Superior temporal gyrus (tissue), 1 donor: ENCODE results near the gene FTH1.
"Not testable (repeated sequence)": the region's sequence is repeated elsewhere in the genome, so short reads cannot be mapped to it uniquely, and the experiment has no call there.

ENCODE experiments used
- DNase-seq: peaks from one replicate; pipeline ENCODE4 v3.0.0-alpha.2; 2016; ENCODE audit errors: extremely low spot score

Gene FTH1

DNA sequence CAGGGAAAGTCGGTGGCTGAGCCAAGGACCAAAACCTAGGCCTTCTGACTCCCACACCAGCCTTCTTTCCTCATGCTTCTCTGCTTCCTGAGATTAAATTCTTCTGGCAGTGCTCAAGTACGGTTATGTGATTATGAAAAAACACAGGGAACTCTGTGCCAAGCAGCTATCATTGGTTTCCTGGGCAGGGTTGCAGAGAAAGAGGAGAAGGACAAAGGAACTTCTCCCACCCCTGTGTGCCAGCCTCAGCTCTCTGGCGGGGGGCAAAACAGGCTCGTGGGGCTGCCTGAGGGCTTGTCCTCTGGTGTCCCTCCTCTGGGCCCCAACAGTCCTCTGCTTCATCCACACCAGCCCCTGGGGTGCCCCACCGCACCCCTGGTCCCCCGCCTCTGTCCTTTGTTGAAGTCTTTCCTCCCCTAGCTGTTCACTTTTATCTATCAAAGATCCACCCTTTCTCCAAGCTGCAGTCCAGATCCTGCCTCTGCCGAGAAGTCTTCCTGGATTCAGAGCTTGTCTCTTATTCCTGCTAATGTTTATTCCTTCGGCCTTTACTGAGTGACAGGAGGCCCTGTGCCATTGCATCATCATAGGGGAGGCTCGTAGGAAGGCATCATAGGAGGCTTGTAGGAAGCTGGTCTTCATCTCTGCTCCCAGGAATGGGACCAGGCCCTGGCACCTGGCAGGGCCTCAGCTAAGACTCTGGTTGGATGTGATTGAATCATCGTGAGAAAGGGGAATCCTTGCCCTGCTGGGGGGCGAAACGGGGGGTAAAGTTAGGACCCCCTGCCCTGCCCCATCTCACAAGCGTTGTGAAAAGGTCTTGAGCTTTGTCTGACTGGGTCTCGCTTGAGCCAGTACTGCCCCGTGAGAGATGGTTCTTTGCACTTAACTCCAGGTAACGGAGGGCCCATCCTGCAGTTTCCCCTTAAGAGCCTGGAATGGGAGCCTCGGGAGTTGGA is 11.5 kb upstream of the FTH1 start:
- no peak for DNase-seq

DNA sequence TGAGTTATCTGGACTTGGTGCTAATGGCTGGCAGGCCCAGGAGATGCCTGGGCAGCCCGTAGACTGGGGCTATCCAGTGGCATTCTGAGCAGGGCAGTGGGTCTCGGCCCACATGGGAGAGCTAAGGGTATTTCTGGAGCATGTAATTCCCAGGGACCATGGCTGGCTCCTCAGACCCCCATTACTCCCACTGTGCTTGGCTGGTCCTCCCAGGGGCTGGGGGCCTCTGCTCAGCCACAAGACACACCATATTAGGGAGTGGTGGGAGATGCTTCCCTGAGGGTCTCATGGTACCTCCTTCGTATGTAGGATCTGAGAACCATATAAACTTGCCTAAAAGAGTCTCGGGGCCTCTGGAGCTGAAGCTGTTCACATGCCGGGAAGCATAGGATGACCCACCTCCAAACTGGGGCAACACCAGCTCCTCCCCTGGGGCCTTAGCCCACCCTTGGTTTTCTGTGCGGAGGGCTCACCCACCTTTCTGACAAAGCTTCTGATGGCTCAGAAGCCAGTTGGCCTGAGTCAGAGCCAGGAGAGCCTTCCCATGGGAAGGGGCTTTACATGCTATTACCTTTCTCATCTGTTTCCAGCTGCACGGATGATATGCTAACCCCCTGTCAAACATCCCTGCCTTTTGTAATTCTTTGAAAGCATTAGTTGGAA is 9.5 kb upstream of the FTH1 start:
- DNase-seq = no peak

DNA sequence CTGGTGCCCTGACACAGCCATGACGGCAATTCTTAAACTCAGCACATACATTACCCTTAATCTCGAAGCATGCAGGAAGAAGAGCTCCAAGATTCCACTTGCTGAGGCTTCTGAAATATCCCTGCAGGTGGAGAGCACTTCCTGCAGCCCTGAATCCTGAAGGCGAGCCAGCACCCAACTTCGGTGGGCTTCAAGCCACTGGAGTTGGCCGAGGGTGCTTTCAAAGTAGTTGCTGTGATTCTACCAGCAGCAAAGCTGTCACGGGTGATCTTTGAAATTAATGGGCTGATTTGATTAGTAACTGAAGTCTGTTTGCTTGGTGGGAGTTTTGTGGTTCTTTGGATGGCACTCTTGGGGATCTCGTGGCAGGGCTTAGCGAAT is 9.0 kb upstream of the FTH1 start:
- DNase-seq = no peak

DNA sequence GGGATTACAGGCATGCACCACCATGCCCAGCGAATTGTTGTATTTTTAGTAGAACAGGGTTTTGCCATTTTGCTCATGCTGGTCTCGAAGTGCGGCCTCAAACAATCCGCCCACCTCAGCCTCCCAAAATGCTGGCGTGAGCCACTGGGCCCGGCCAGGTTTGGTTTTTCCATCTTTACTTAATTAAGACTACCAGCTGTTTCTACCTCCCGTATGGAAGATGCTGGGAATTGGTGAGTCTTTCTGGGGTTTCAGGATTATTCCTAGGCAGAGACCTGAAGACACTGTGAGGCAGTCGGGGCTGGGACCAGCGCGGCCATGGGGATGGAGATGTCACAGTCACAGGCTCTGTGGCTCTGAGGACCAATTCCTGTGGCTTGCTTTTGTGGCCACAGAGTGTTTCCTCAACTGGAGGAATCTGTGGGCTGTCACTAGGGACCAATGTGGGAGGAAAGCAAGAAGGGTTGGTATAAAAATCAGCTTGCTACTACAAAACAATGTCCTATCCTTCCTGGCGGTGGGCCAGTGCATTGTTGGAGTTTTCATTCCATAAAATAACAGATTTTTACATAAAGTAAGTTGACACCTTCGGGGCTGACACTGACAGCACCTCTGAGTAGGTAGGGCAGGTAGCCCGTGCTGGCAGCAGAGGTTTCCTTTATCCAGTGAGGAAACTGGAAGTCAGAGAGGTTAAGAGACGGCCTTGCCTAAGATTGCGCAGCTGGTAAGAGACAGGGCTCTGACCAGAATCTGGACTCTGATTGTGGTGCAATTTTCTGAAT is 8.4 kb upstream of the FTH1 start:
- DNase-seq = peak; percentile 13

DNA sequence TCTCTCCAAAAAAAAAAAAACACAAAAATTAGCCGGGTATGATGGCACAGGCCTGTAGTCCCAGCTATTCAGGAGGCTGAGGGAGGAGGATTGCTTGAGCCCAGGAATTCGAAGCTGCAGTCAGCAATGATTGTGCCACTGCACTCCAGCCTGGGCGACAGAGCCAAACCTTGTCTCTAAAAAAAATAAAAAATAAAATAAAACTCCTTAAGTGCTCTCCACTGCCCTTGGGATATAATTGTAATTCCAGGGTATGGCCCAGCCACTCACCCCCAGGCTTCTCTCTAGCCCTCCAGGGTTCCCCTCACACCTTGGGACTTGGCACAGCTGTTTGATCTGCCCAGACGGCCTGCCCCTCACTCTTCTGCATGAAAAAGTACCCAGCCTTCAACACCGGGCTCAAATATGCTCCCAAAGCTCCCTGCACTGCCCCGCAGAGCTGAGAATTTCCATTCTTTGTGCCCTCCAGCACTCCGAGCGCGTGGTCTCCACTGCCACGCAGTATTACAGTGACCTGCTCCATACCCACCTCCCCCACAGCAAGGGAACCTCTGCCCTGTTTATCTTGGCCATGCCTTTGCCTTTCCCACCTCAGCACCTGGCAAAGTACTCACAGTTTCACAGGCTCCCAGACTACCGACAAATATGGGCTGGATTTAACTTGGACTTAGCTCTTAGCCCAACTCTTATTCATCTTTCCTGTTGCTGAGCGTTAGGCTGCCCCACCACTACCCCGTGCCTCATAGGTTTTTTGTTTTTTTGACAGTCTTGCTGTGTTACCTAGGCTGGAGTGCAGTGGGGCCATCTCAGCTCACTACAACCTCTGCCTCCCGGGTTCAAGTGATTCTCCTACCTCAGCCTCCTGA is 7.6 kb upstream of the FTH1 start:
- DNase-seq = no peak

DNA sequence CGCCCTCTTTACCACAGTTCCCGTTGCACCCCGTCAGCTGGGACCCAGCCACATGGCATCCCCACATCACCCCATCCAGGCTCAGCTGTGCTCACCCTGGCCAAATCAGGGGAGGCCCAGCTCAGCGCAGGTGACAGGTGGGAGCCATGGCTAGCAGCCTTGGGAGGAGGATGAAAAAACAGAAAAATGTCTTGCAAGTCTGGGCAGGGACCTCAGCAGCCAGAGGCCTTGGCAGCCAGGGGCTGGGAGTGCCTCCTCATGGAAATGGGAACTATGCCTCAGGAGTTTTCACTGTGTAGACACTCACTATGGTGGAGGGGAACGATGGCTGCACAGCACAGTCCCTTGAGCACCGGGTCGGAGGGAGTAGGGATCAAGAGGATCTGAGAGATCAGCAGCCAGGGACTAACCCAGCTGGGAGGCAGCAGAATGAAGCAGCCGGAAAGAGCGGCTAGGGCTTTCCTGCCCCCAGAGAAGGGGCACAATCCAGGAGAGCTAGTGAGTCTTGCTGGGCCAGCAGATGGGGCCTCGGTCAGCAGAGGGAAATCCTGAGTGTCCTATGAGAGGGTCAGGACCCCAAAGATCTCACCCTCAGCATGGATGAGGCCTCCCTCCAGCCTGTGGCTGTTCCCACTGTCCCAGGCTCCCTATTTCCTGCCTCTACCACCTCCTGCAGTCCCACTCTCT is 6.2 kb upstream of the FTH1 start:
- DNase-seq = peak; percentile 18

DNA sequence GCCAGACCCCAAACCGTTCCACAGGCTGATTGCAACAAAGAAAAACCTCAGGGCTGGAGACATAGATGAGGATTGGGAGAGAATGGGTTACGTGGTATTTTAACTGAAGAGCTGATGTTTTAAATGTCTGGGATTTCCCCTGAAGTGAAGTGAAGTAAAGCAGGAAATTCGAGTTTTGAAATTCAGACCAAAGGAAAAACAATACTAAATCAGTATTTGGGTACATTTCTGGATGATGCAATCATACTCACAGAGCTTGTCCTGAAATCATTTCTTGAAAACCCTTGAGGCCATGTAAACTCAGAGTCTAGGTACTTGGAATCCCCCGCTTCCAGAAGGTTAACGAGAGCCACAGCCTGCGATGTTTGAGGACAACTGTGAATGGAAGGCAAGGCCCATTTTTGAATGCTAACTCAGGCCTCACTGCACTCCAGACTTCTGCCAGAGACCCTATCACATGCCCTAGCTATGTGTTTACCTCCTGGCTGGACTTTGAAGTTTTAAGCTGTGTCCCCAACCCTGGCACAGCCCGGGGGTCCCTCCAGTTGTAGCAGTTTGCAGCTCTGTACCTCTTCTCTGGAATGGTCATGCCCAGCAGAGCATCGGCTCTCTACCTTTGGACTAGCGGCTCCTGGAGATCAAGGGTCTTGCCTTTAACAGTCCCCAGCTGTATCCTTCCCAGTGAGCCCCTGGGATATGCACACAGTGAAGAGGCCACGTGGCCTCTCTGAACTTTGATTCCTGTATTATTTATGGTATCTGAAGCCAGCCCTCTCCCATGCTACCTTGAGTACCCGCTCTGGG is 5.4 kb upstream of the FTH1 start:
- peak; percentile 57 for DNase-seq

DNA sequence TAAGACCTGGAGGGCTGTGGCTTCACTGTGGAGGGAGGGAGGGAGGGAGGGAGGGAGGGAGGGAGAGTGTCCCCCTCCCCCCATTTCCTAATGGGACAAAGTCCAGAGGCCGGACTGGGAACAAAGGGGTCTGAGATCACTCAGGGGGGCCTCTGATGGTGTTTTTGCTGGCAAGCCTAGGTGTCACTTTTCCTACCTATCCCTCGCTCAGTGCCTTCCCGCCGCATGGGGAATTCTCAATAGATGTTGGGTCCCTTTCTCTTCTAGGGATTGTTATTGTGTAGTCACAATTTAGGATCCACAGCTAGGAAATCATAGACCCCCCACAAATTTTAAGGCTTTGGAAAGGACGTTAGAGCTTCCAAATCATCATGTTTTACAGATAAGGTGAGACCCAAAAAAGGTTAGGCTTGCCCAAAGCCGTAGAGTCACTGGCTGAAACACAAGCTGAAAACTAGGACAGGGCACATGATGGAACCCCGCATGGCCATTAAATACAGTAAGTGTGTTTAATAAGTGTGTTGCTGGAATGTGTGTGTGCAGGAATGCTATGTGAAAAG is 4.8 kb upstream of the FTH1 start:
- DNase-seq = no peak

DNA sequence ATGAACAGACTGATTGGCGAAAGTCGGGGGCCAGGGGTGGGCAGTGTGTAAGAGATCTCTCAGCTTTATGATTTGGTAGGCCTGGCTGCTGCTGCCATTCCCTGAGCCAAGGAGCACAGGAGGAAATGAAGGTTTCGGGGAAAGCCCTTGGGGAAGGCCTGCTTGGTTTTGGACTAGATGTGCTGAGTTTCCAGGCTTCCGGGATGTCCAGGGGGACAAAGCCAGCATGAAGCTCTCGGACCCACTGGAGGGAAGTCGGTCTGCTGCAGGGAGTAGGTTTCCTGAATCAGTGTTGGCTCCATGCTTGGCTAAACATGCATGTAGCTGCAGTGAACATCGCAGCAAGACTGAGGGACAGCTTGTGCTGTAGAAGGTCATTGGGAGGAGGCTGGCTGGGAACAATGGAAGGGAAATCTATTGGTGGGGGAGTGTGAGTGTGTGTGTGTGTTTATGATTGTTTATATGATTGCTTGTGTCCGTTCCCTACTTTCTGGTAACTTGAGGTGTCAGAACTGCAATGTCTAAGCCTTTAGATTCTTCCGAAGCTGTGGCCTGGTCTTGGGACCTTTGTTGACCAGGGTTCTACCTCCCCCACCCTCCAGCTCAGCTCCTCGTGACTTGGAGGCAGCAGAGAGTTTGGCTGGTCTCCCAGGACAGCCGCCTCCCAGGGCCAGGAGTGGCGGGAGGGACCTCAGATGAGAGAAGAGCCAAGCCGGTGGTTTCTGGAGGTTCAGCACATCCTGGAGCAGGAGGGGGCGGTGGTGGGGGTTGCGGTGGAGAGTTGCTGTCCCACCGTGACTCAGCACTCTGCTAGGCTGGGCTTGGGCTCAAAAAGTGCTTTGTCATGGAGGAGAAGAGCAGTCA is 4.0 kb upstream of the FTH1 start:
- peak; percentile 96 for DNase-seq

DNA sequence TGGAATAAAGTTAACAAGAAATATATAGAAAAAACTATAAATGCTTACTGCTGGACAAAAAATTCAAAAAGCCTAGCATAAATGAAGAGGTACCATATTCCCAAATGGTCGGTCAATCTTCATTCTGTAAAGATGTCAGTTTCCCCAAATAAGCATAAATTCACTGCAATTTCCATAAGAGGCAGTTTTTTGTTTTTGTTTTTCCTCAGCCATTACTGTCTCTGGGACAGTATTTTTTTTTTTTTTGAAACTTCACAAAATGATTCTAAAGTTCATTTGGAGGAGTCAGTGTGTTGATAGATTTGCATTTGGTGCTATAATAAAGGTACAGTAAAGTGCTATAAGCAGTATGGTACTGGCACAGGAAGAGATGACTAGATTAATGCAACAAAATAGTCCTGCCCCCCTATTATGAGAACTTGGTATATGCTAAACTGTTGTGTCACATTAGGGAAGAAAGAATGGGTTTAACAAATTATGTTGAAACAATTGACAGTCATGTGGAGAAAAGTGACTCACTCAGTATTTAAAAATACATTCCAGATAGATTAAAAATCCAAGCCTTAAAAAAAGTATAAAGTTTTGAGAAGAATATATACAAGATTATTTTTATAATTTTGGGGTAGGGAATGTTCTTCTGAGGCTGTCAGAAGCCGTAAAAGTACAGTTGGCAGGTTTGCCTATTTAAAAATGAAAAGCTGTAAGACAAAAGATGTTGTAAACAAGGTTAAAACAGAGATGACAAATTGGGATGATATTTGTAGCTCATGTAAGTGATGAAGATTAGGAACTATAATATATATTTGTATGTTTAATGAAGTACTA is 2.6 kb upstream of the FTH1 start:
- DNase-seq = peak; percentile 73

DNA sequence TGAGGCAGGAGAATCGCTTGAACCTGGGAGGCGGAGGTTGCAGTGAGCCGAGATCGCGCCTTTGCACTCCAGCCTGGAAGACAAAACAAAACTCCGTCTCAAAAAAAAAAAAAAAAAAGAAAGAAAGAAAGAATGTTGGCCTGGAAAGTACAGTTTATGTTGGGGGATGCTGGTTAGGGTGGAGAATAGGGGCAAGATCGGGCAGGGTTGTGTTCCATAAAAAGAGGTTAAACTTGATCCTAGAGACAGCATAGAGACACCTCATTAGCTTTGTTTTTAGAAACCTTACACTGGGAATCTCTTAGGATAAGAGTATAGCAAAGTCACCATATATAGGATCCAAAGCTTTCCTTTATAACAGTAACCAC is 1.9 kb upstream of the FTH1 start:
- DNase-seq = peak; percentile 31

DNA sequence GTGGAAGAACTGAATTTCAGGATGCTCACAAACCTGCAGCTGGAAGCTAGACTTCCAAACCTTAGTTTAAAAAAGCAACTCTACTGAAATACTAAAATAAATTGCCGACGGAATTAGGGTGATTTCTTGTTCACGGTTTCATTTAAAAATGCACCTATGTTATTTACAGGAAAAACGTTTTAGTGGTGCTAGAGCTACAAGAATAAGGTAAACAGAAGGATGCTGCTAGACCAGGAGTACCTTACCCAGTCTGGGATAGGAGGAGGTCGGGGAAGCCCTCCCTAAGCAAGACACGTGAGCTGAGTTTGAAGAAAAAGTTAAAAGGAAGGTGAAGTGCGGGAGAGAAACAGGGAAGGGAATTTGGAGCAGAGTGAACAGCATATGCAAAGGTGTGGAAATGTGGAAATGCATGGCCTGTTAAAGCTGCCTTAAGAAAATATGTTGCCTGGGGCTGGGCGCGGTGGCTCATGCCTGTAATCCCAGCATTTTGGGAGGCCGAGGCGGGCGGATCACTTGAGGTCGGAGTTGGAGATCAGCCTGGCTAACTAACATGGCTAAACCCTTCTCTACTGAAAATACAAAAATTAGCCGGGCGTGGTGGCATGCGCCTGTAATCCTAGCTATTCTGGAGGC is 1.4 kb upstream of the FTH1 start:
- peak; percentile 18 for DNase-seq

DNA sequence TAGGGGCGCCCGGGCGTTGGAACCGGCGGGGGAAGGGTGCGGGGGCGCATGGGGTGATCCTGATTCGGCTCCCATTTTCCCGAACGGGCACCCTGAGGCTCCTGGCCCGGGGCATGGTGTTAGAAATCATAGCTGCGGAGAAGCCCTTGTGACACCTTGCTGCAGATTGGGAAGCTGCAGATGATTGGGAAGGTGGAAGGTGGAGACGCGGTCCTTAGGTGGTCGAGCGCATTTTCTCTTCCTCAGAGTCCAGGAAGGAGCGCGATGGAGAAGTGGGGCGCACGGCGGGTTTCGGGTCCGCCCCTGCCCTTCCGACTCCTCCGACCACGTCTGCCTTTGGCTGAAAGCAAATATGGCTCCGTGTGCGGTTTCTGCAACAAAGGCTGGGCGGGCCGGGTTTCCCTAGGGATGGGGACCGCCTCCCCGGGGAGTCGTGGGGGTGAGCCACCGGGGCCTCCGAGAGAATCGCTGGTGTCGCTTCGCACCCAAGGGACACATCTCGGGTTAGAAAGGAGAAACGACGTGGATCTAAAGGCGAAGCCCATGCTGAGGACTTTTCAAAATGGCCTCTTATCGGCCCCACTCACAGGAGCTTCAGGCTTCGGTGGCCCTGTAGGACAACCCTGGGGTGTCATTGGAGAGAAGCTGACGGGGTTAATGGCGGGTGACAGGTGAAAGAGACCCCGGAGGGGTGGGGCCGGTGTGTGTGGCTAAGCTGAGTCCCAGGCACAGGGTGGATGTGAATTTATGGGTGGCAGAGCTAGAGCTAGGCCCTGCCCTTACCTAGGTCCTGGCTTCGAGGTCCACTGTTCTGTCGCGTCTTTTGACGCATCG is 707 bp upstream of the FTH1 start:
- DNase-seq = peak; percentile 73

DNA sequence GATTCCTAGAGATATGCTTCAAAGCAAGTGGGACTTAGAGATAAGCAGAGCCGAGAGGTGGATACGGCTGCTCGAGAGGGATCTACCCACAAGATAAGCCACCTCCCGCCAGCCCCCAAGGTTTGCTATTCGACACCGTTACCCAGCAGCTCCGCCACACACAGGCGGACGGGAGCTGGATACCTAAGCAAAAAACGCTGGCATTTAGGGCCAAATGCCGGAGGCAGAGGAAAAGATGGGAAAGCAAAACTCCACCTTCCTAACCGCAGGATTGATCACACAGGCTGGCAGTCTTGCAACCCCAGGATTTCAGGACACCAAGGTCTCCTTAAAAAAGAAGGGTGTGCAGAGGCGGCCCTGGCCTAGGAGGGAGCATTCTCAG is 709 bp downstream of the FTH1 start:
- DNase-seq = peak; percentile 44

DNA sequence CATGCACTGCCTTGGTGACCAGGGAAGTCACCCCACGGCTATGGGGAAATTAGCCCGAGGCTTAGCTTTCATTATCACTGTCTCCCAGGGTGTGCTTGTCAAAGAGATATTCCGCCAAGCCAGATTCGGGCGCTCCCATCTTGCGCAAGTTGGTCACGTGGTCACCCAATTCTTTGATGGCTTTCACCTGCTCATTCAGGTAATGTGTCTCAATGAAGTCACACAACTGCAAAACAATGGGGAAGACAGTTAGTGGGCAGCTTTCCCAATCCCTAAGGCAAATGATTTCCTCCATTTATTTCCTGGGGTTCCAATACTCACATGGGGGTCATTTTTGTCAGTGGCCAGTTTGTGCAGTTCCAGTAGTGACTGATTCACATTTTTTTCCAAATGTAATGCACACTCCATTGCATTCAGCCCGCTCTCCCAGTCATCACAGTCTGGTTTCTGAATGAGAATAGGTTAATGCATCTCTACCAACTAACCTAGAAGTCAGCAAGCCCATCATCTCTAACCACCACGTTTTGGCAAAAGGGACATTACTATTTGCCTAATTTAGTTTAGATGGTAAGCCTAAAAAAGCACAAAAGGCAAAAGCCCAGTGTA is 2.7 kb downstream of the FTH1 start:
- DNase-seq = not testable (repeated sequence)

DNA sequence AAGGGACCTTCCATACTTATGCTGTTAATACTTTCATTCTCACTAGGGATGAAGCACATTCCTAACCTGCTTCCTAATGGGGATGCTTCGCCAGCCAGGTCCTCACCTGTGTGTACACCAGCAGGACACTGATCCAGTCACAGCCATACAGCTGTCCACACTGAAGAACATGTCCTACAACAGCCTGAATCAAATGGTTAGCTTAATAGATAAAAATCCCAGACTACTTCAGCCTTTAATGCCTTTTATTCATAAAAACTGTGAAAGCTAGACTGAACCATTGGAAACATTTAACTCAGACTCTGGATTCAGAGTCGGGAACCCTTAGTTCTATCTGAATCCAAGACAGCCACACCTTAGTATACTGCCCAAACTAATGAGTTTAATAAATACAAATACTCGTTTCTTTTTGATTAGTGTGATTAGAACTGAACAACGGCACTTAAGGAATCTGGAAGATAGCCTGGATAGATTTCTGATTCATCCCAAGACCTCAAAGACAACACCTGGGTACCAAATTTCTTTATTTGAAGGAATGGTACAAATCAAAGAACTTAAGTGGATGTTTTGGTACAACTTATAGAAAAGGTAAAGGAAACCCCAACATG is 3.3 kb downstream of the FTH1 start:
- peak; percentile 29 for DNase-seq
